ENCODE measurements around the gene PKP4.

DNA sequence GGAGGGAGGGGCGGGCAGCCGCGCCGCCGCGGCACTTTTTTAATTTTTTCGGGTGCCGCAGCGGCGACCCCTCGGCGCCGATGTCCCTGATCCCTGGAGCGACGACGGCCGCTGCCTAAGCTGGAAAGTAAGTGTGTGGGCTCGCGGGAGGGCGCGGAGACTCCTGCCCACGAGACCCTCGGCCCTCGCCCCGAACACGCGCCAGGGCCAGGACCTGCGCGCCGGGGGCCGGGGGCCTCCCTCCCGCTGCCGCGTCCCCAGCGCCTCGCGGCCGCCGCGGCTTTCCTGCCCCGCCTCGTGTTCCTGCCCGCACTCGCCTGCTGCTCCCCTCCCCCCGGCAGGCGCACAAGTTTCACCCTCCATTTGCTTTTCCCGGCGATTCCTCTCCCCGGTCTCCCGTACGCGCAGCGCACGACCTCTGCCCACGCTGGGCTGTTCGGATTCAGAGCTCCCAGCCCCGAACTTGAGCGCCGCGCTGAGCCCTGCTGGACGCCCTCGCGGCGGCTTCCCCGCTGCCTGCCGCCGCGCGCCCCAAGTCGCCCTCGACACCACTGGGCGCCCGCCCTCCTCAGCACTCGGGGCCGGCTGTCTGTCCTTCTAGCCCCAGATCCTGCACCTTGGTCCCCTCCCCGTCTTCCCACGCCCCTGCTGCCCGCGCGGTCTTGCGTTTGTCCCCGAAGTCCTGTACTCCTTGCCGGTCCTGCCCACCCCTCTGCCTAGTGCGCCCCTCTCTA is 507 bp downstream of the PKP4 start:
- TF ChIP-seq, protein P1, sequence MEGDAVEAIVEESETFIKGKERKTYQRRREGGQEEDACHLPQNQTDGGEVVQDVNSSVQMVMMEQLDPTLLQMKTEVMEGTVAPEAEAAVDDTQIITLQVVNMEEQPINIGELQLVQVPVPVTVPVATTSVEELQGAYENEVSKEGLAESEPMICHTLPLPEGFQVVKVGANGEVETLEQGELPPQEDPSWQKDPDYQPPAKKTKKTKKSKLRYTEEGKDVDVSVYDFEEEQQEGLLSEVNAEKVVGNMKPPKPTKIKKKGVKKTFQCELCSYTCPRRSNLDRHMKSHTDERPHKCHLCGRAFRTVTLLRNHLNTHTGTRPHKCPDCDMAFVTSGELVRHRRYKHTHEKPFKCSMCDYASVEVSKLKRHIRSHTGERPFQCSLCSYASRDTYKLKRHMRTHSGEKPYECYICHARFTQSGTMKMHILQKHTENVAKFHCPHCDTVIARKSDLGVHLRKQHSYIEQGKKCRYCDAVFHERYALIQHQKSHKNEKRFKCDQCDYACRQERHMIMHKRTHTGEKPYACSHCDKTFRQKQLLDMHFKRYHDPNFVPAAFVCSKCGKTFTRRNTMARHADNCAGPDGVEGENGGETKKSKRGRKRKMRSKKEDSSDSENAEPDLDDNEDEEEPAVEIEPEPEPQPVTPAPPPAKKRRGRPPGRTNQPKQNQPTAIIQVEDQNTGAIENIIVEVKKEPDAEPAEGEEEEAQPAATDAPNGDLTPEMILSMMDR (IDR thresholded peaks at IDR 0.05), result no peak
- TF ChIP-seq EZH2 (IDR thresholded peaks at IDR 0.05; ENCODE audit: borderline replicate concordance, insufficient read depth, low read depth, low read length, poor library complexity, severe bottlenecking), result no peak
